ENCODE measurements around the gene RBFOX1. TPM values are rescaled to one million over a fixed set of nuclear protein-coding genes. Genes with fewer than 3 reads are reported as not detected.

Gene RBFOX1
- polyA plus RNA-seq, 1 of the 3 experiments (the other 2 are of a cell fraction) = not detected

DNA sequence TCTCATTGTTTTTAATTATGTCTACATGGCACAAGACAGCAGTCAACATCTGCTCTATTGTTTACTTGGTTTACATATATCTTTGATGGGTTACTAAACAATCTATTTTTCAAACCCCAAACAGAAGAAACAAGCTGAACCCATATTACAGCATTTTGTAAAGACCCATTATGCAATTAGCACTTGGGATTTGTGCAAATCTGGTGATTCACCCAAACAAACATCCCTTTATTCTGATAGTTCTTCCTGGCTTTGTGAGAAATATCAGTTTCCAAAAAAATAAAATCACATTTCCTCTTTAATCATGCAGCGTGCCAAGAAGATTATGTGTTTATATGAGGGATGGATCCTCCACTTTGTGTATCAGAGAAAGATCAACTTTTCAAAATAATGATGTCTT is 16.8 kb upstream of the RBFOX1 start:
- Histone ChIP-seq H3K79me2 (ENCODE audit: insufficient read depth) (no peaks in the 10 kb centered on the region), H3K27ac (ENCODE audit: low read depth in 2 of 2, low read length in 1 of 2) (no peak overlapping the region), H3K36me3 (replicated peaks in 1 of 2; ENCODE audit: control insufficient read depth in 1 of 2, insufficient read depth in 2 of 2, low read length in 1 of 2) (no peaks in the 10 kb centered on the region), H2AFZ (ENCODE audit: low read depth) (no peak overlapping the region), H3K9me2 (no peaks in the 10 kb centered on the region), H3K9ac (no peak overlapping the region), H3K4me2 (no peak overlapping the region), H4K20me1 (ENCODE audit: insufficient read depth) (no peaks in the 10 kb centered on the region), H3F3A (replicated peaks; ENCODE audit: insufficient read depth) (no peaks in the 10 kb centered on the region), H3K4me3 (ENCODE audit: low read depth in 2 of 2, low read length in 1 of 2) (no peak overlapping the region), H3K27me3 (ENCODE audit: insufficient read depth) (no peaks in the 10 kb centered on the region), H3K9me3 (no peaks in the 10 kb centered on the region), H3K4me1 (ENCODE audit: control insufficient read depth in 1 of 2, insufficient read depth in 2 of 2, low read depth in 1 of 2, low read length in 1 of 2) (no peaks in the 10 kb centered on the region; a peak in 1 of 4 replicates)
- POLR2A ChIA-PET = no interaction called here
- WGBS (ENCODE audit: low lambda C conversion rate) = 15% methylated on average over 1 of the region's 1 CpG
- DNase-seq = no peak
- TF ChIP-seq RCOR1 (IDR thresholded peaks at IDR 0.05; ENCODE audit: low read length) = no peak
- CTCF ChIA-PET = no interaction called here

DNA sequence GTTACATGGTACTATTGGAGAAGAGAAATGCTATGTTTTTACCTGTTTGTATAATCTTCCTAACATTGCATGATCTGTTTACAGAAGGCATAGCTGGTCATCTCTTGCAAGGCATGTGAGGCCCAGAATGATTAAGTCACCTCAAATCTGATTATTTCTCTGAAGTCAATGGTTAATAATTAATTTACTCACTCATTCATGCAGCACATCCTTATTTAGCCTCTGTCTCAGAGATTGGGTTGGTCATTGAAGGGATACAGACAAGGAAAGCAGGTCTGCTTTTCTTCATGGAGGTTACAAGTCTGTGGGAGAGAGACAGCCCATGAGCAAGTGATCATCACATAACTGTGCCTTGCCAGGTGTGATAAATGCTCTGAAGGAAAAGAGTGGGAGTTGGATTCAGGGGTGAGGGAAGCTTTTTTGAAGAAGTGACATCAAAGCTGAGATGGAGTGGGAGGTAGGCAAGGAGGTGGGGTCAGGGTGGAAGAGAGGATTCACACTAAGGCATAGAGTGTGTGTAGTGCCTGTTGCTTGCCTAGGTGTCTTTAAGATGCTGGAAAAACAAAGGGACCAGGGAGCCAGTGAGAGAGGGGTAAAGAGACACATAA is 16.3 kb upstream of the RBFOX1 start:
- H3K9ac ChIP-seq = no peak overlapping the region
- H3K4me2 ChIP-seq = no peak overlapping the region
- no peak for DNase-seq
- no peak overlapping the region for H2AFZ ChIP-seq (ENCODE audit: low read depth)
- H3K9me2 ChIP-seq = no peaks in the 10 kb centered on the region
- TF ChIP-seq ELF1 (IDR thresholded peaks at IDR 0.05) = no peak
- TF ChIP-seq USF2 (IDR thresholded peaks at IDR 0.05; ENCODE audit: borderline replicate concordance, low read depth, low read length) = no peak
- no peak for TF ChIP-seq IRF3 (IDR thresholded peaks at IDR 0.05; ENCODE audit: low read depth, low read length)
- TF ChIP-seq CHD2 (IDR thresholded peaks at IDR 0.05; ENCODE audit: low read length, partially characterized antibody) = no peak
- TF ChIP-seq SMC3 (IDR thresholded peaks at IDR 0.05; ENCODE audit: low read depth, low read length) = no peak
- no peak for TF ChIP-seq RFX5 (IDR thresholded peaks at IDR 0.05; ENCODE audit: low read length)
- no peak for TF ChIP-seq CTCF (IDR thresholded peaks at IDR 0.05)
- TF ChIP-seq NRF1 (IDR thresholded peaks at IDR 0.05; ENCODE audit: low read depth, low read length) = no peak
- TF ChIP-seq MXI1 (IDR thresholded peaks at IDR 0.05; ENCODE audit: low read depth, low read length) = no peak
- no peak for TF ChIP-seq USF1 (IDR thresholded peaks at IDR 0.05; ENCODE audit: borderline replicate concordance, low read depth)
- TF ChIP-seq RCOR1 (IDR thresholded peaks at IDR 0.05; ENCODE audit: low read length) = no peak
- CTCF ChIA-PET = interaction anchor here (1.4 kb wide), 1 partner anchor 13 kb away, joined by 3 read pairs; no protein-coding TSS in a partner anchor
- H3F3A ChIP-seq (replicated peaks; ENCODE audit: insufficient read depth) = no peaks in the 10 kb centered on the region
- no peaks in the 10 kb centered on the region for H4K20me1 ChIP-seq (ENCODE audit: insufficient read depth)
- no peak overlapping the region for H3K4me3 ChIP-seq (ENCODE audit: low read depth in 2 of 2, low read length in 1 of 2)
- H3K9me3 ChIP-seq = no peaks in the 10 kb centered on the region
- no peaks in the 10 kb centered on the region for H3K79me2 ChIP-seq (ENCODE audit: insufficient read depth)
- no peaks in the 10 kb centered on the region; a peak in 1 of 4 replicates for H3K4me1 ChIP-seq (ENCODE audit: control insufficient read depth in 1 of 2, insufficient read depth in 2 of 2, low read depth in 1 of 2, low read length in 1 of 2)
- POLR2A ChIA-PET = no interaction called here
- H3K36me3 ChIP-seq (replicated peaks in 1 of 2; ENCODE audit: control insufficient read depth in 1 of 2, insufficient read depth in 2 of 2, low read length in 1 of 2) = no peaks in the 10 kb centered on the region
- H3K27ac ChIP-seq (ENCODE audit: low read depth in 2 of 2, low read length in 1 of 2) = no peak overlapping the region
- no peaks in the 10 kb centered on the region for H3K27me3 ChIP-seq (ENCODE audit: insufficient read depth)

Data from SK-N-SH (cell line).